GM18951 (cell line): Measurements from ENCODE around the gene TRAK1.
"Not testable (repeated sequence)": the region's sequence is repeated elsewhere in the genome, so short reads cannot be mapped to it uniquely, and the experiment has no call there.

Experiments used
- POLR2A ChIP-seq: IDR thresholded peaks from 4 replicates; pipeline ENCODE4 v1.6.1; 2011; ENCODE audit warnings: mild to moderate bottlenecking; ENCODE audit not compliant: insufficient read length, insufficient read depth; ENCODE audit errors: extremely low read depth
- in situ Hi-C: fragments of 300-500 bp; cut with MboI; formaldehyde crosslinking; loops from one replicate; pipeline ENCODE4 v1.12.0; 2022; ENCODE audit warnings: low sequenced_read_pairs, mixed read lengths, inconsistent platforms; ENCODE audit not compliant: unreplicated experiment

TRAK1 gene

DNA sequence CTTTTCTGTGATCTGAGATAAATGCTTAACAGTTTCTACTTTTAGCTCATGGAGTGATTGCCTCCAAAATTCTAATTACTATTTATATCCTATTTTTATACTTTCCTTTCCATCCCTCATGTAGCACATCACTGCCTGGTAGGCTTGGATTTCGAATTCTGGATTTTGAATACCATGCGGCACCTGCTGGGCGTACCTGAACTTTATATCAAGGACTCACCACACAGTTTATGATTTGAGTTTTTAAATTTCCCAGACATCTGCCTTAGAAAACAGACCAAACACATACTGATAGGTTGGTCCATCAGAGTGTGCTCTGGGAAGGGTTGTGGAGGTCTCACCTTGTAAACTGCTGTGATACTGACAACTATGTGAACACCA is 6.4 kb downstream of the TRAK1 start:
- TF ChIP-seq POLR2A = no peak
- in situ Hi-C loops = loop anchor here (10.0 kb wide), 1 partner anchor 193 kb away; no protein-coding TSS in a partner anchor

GRCh38 chr3:42098171-42098570 is 7.0 kb downstream of the TRAK1 start:
- TF ChIP-seq POLR2A = no peak
- in situ Hi-C loops = loop anchor here (10.0 kb wide), 1 partner anchor 193 kb away; no protein-coding TSS in a partner anchor

- TF ChIP-seq POLR2A = no peak
- in situ Hi-C loops = loop anchor here (10.0 kb wide), 1 partner anchor 194 kb away; no protein-coding TSS in a partner anchor
Measured at GRCh38 chr3:42099020-42099765, 8.0 kb downstream of the TRAK1 start.

- TF ChIP-seq POLR2A = no peak
- in situ Hi-C loops = no loop called here
Measured at GRCh38 chr3:42101048-42101447, 9.9 kb downstream of the TRAK1 start.

DNA sequence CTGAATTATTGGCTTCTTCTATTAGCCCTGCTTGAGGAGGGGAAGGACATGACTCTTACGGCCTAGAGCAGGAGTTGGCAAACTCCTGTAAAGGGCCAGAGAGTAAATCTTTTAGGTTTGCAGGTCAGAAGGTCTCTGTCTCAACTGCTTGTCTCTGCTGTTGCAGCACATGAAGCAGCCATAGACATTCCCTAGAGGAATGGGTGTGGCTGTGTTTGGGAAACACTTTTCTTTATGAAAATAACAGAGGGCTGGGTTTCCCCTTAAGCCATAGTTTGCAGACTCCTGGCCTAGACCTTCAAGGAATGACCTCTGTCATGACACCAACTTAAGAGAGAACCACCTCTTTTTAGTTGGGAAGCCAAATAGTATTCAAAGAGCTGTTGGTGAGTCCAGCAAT is 10.3 kb downstream of the TRAK1 start:
- in situ Hi-C loops = no loop called here
- no peak for TF ChIP-seq POLR2A

GRCh38 chr3:42102571-42102970 is 11.4 kb downstream of the TRAK1 start:
- in situ Hi-C loops = no loop called here
- no peak for TF ChIP-seq POLR2A

- in situ Hi-C loops = not testable (repeated sequence)
Measured at GRCh38 chr3:42103921-42104665, 12.9 kb downstream of the TRAK1 start.

- in situ Hi-C loops = not testable (repeated sequence)
Measured at GRCh38 chr3:42105994-42106393, 14.8 kb downstream of the TRAK1 start.

GRCh38 chr3:42106646-42107045 is 15.5 kb downstream of the TRAK1 start:
- no peak for TF ChIP-seq POLR2A
- in situ Hi-C loops = no loop called here

DNA sequence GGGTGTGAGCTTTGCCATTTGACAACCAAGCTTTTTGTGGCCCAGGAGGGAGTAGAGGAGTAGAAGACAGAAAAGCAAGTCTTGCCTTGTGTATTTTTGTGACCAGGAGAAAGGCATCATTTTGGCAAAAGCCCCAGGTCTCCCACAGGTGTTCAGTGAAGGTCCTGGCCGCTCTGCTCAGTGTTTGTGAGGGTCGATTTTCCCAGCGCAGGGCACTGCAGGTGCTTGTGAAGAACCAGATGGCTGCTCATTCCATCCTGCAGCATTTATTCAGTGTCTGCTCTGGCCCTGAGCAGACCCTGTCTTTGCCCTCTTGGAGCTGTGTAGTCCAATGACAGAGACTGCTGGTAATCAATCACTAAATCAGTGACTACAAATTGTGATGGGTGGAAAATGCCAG is 19.5 kb downstream of the TRAK1 start:
- in situ Hi-C loops = loop anchor here (10.0 kb wide), 1 partner anchor 114 kb away; no protein-coding TSS in a partner anchor
- TF ChIP-seq POLR2A = no peak

DNA sequence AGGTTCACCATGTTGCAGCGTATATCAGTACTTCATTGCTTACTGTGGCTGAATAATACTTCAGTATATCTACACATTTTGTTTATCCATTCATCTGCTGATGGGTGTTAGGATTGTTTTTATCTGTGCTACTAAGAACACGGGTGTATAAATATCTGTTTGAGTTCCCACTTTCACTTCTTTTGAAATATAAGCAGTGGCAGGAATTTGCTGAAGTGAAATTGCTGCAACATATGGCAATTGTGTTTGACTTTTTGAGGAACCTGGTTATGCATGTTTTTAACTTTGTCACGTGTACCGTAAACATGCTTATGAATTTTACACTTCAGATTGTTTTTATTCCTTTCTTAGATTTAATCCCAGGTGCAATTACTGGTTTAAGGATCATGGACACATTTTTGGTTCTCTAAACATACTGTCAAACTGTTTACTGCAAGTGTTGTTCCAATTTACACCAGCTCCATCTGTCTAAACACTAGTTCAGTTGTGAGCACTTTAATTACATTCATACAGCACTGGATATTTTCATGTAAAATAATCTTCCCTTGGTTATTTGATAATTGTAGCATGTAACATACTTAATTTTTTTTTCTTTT is 23.1 kb downstream of the TRAK1 start:
- no peak for TF ChIP-seq POLR2A
- in situ Hi-C loops = loop anchor here (10.0 kb wide), 1 partner anchor 111 kb away; no protein-coding TSS in a partner anchor

DNA sequence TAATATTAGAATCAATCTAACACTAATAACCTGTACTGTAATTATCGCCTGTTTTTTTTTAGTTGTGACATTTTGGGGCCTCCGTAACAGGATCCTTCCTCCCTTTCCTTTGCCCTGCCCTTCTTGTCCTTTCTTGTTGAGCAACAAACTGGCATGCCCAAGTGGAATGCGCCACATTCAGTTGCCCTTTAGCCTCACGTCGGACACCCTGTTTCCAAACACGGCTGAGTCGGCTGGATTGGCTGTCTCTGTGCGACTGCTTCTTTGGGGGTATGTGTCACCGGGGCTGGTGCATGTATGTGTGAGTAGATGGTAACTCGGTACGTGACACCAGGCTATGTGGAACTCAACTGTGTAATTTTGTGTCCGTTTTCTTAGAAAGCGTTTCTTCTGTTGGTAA is 24.1 kb downstream of the TRAK1 start:
- TF ChIP-seq POLR2A = no peak
- in situ Hi-C loops = loop anchor here (10.0 kb wide), 1 partner anchor 110 kb away; no protein-coding TSS in a partner anchor

GRCh38 chr3:42115946-42116345 is 24.8 kb downstream of the TRAK1 start:
- no peak for TF ChIP-seq POLR2A
- in situ Hi-C loops = loop anchor here (10.0 kb wide), 1 partner anchor 109 kb away; no protein-coding TSS in a partner anchor
